GM11168 (cell line): Measurements from ENCODE around the gene VAMP5.
"Not testable (repeated sequence)": the region's sequence is repeated elsewhere in the genome, so short reads cannot be mapped to it uniquely, and the experiment has no call there.

Source experiments
- in situ Hi-C: fragments of 300-500 bp; cut with MboI; formaldehyde crosslinking; loops from one replicate; pipeline ENCODE4 v1.12.0; 2022; ENCODE audit warnings: low sequenced_read_pairs; ENCODE audit not compliant: unreplicated experiment

The VAMP5 gene

GRCh38 chr2:85582492-85582891 is 1.7 kb upstream of the VAMP5 start:
- in situ Hi-C loops: no loop called here

- in situ Hi-C loops: no loop called here
Measured at GRCh38 chr2:85583667-85584353, 421 bp upstream of the VAMP5 start.

- in situ Hi-C loops: no loop called here
Measured at GRCh38 chr2:85584857-85585780, 888 bp downstream of the VAMP5 start.

GRCh38 chr2:85585781-85586105 is 1.5 kb downstream of the VAMP5 start:
- in situ Hi-C loops: no loop called here

GRCh38 chr2:85588236-85588635 is 4.0 kb downstream of the VAMP5 start:
- in situ Hi-C loops: no loop called here

GRCh38 chr2:85588645-85589044 is 4.4 kb downstream of the VAMP5 start:
- in situ Hi-C loops: no loop called here

GRCh38 chr2:85589181-85589580 is 5.0 kb downstream of the VAMP5 start:
- in situ Hi-C loops: no loop called here

- in situ Hi-C loops: no loop called here
Measured at GRCh38 chr2:85589982-85590791, 6.0 kb downstream of the VAMP5 start.

GRCh38 chr2:85590950-85591349 is 6.7 kb downstream of the VAMP5 start:
- in situ Hi-C loops: no loop called here

- in situ Hi-C loops: no loop called here
Measured at GRCh38 chr2:85591563-85591962, 7.3 kb downstream of the VAMP5 start.

- in situ Hi-C loops: not testable (repeated sequence)
Measured at GRCh38 chr2:85592299-85592698, 8.1 kb downstream of the VAMP5 start.

- in situ Hi-C loops: no loop called here
Measured at GRCh38 chr2:85593023-85593422, 8.8 kb downstream of the VAMP5 start.

- in situ Hi-C loops: no loop called here
Measured at GRCh38 chr2:85594715-85595300, 10.6 kb downstream of the VAMP5 start.

- in situ Hi-C loops: no loop called here
Measured at GRCh38 chr2:85595301-85596025, 11.2 kb downstream of the VAMP5 start, which contains the start of gene RNF181. RNF181 (plus strand) TSS chr2:85595745; CDS start chr2:85595764, 19 bp downstream.

- in situ Hi-C loops: no loop called here
Measured at GRCh38 chr2:85596026-85596333, 11.7 kb downstream of the VAMP5 start.

- in situ Hi-C loops: no loop called here
Measured at GRCh38 chr2:85596486-85597143, 12.4 kb downstream of the VAMP5 start.

- in situ Hi-C loops: no loop called here
Measured at GRCh38 chr2:85597241-85597640, 13.0 kb downstream of the VAMP5 start.

GRCh38 chr2:85598594-85599340 is 14.5 kb downstream of the VAMP5 start:
- in situ Hi-C loops: no loop called here
